HEK293 (cell line): Measurements from ENCODE around the gene FTO.

ENCODE experiments used
- CTCF ChIA-PET: fragments of 350-600 bp; formaldehyde crosslinking; extraction: SDS; loops from one replicate; lab custom pipeline; 2021; ENCODE audit warnings: antibody characterized with exemption; lab: Yijun Ruan, JAX
- POLR2A ChIA-PET: fragments of 300-600 bp; formaldehyde crosslinking; extraction: SDS; loops from one replicate; lab custom pipeline; 2020; ENCODE audit warnings: antibody characterized with exemption, inconsistent platforms; lab: Yijun Ruan, JAX
- H3K27ac ChIP-seq: fragments of 200-500 bp; sonication (Bioruptor generic); 2 replicates; pipeline ENCODE4 v1.5.1; 2014; ENCODE audit warnings: low read depth, low read length, control low read depth, inconsistent platforms; ENCODE audit errors: extremely low read depth
- H3K36me3 ChIP-seq, 2 experiments: fragments of 200-500 bp in 1 of 2; sonication (Bioruptor generic) in 1 of 2; 1 replicate in 1 of 2; 2 replicates in 1 of 2; pipeline ENCODE4 v1.5.1; 2014 to 2017; ENCODE audit warnings: inconsistent platforms in 2 of 2, low read length in 2 of 2; ENCODE audit not compliant: control insufficient read depth in 2 of 2, insufficient read depth in 1 of 2
- H3K4me1 ChIP-seq: fragments of 200-500 bp; sonication (Bioruptor generic); 2 replicates; pipeline ENCODE4 v1.5.1; 2014; ENCODE audit warnings: mild to moderate bottlenecking, low read length, inconsistent platforms; ENCODE audit not compliant: control insufficient read depth, insufficient read depth
- H3K4me3 ChIP-seq: 2 replicates; pipeline ENCODE4 v1.5.1; 2011; ENCODE audit warnings: low read depth, mild to moderate bottlenecking, control low read depth, low read length, moderate library complexity
- H3K9me3 ChIP-seq: fragments of 200-500 bp; sonication (Bioruptor generic); 2 replicates; pipeline ENCODE4 v1.5.1; 2014; ENCODE audit warnings: low read depth, low read length, inconsistent platforms; ENCODE audit not compliant: control insufficient read depth, insufficient read depth
- BCL11A ChIP-seq: fragments of 450-650 bp; formaldehyde crosslinking; IDR thresholded peaks from 2 replicates; pipeline ENCODE4 v1.5.1; 2016; ENCODE audit warnings: low read depth, missing biosample characterization, missing genetic modification characterization
- KLF16 ChIP-seq: fragments of 450-650 bp; formaldehyde crosslinking; IDR thresholded peaks from 2 replicates; pipeline ENCODE4 v1.5.1; 2017; ENCODE audit warnings: missing biosample characterization, missing genetic modification characterization
- KLF7 ChIP-seq: fragments of 450-650 bp; formaldehyde crosslinking; IDR thresholded peaks from 2 replicates; pipeline ENCODE4 v1.5.1; 2016; ENCODE audit warnings: missing biosample characterization, missing genetic modification characterization, borderline replicate concordance
- KLF8 ChIP-seq: fragments of 450-650 bp; formaldehyde crosslinking; IDR thresholded peaks from 2 replicates; pipeline ENCODE4 v1.5.1; 2016; ENCODE audit warnings: missing biosample characterization, missing genetic modification characterization
- RBAK ChIP-seq: fragments of 450-650 bp; formaldehyde crosslinking; IDR thresholded peaks from 2 replicates; pipeline ENCODE4 v1.5.1; 2016; ENCODE audit warnings: missing biosample characterization, missing genetic modification characterization
- YY1 ChIP-seq: fragments of 450-650 bp; formaldehyde crosslinking; IDR thresholded peaks from 2 replicates; pipeline ENCODE4 v1.5.1; 2018; ENCODE audit warnings: missing biosample characterization, missing genetic modification characterization
- ZFP69B ChIP-seq: fragments of 450-650 bp; formaldehyde crosslinking; IDR thresholded peaks from 2 replicates; pipeline ENCODE4 v1.5.1; 2016; ENCODE audit warnings: missing biosample characterization, missing genetic modification characterization
- ZNF146 ChIP-seq: fragments of 450-650 bp; formaldehyde crosslinking; IDR thresholded peaks from 2 replicates; pipeline ENCODE4 v1.5.1; 2016; ENCODE audit warnings: missing biosample characterization, missing genetic modification characterization
- ZNF202 ChIP-seq: fragments of 450-650 bp; formaldehyde crosslinking; IDR thresholded peaks from 2 replicates; pipeline ENCODE4 v1.5.1; 2016; ENCODE audit warnings: missing biosample characterization, missing genetic modification characterization, borderline replicate concordance
- ZNF239 ChIP-seq: fragments of 450-650 bp; formaldehyde crosslinking; IDR thresholded peaks from 2 replicates; pipeline ENCODE4 v1.5.1; 2016; ENCODE audit warnings: missing biosample characterization, missing genetic modification characterization
- ZNF248 ChIP-seq: fragments of 450-650 bp; formaldehyde crosslinking; IDR thresholded peaks from 2 replicates; pipeline ENCODE4 v1.5.1; 2017; ENCODE audit warnings: missing biosample characterization, missing genetic modification characterization
- ZNF416 ChIP-seq: fragments of 450-650 bp; formaldehyde crosslinking; IDR thresholded peaks from 2 replicates; pipeline ENCODE4 v1.5.1; 2016; ENCODE audit warnings: missing biosample characterization, missing genetic modification characterization
- ZNF433 ChIP-seq: fragments of 450-650 bp; formaldehyde crosslinking; IDR thresholded peaks from 2 replicates; pipeline ENCODE4 v1.5.1; 2016; ENCODE audit warnings: missing biosample characterization, missing genetic modification characterization, low read depth
- ZNF521 ChIP-seq: fragments of 450-650 bp; formaldehyde crosslinking; IDR thresholded peaks from 2 replicates; pipeline ENCODE4 v1.5.1; 2017; ENCODE audit warnings: missing biosample characterization, mild to moderate bottlenecking, missing genetic modification characterization
- ZNF530 ChIP-seq: fragments of 450-650 bp; formaldehyde crosslinking; IDR thresholded peaks from 2 replicates; pipeline ENCODE4 v1.5.1; 2016; ENCODE audit warnings: low read depth, missing biosample characterization, missing genetic modification characterization
- ZNF549 ChIP-seq: fragments of 450-650 bp; IDR thresholded peaks from 2 replicates; pipeline ENCODE4 v1.5.1; 2018; ENCODE audit warnings: missing biosample characterization, missing genetic modification characterization, mild to moderate bottlenecking, inconsistent platforms, moderate library complexity
- ZNF585B ChIP-seq: fragments of 450-650 bp; formaldehyde crosslinking; IDR thresholded peaks from 2 replicates; pipeline ENCODE4 v1.5.1; 2016; ENCODE audit warnings: missing biosample characterization, missing genetic modification characterization
- ZNF621 ChIP-seq: fragments of 450-650 bp; formaldehyde crosslinking; IDR thresholded peaks from 2 replicates; pipeline ENCODE4 v1.5.1; 2017; ENCODE audit warnings: missing biosample characterization, missing genetic modification characterization
- ZNF792 ChIP-seq: fragments of 450-650 bp; formaldehyde crosslinking; IDR thresholded peaks from 2 replicates; pipeline ENCODE4 v1.5.1; 2016; ENCODE audit warnings: missing biosample characterization, missing genetic modification characterization
- ZNF843 ChIP-seq: fragments of 450-650 bp; formaldehyde crosslinking; IDR thresholded peaks from 2 replicates; pipeline ENCODE4 v1.5.1; 2016; ENCODE audit warnings: missing biosample characterization, missing genetic modification characterization
- TF ChIP-seq, protein P1 (sequence below): fragments of 450-650 bp; formaldehyde crosslinking; IDR thresholded peaks from 2 replicates; pipeline ENCODE4 v1.5.1; 2017; ENCODE audit warnings: missing biosample characterization, missing genetic modification characterization
- TF ChIP-seq, protein P2 (sequence below): sonication (generic); formaldehyde crosslinking; IDR thresholded peaks from 2 replicates; pipeline ENCODE4 v1.8.1; 2022; ENCODE audit warnings: mild to moderate bottlenecking, moderate library complexity, missing genetic modification reagents
- TF ChIP-seq, protein P3 (sequence below): fragments of 450-650 bp; formaldehyde crosslinking; IDR thresholded peaks from 2 replicates; pipeline ENCODE4 v1.5.1; 2017; ENCODE audit warnings: missing biosample characterization, missing genetic modification characterization
- TF ChIP-seq, protein P4 (sequence below): fragments of 450-650 bp; formaldehyde crosslinking; IDR thresholded peaks from 2 replicates; pipeline ENCODE4 v1.5.0; 2017; ENCODE audit warnings: missing biosample characterization, missing genetic modification characterization, borderline replicate concordance
- TF ChIP-seq, protein P5 (sequence below): fragments of 450-650 bp; formaldehyde crosslinking; IDR thresholded peaks from 2 replicates; pipeline ENCODE4 v1.5.1; 2016; ENCODE audit warnings: missing biosample characterization, missing genetic modification characterization
- TF ChIP-seq, protein P6 (sequence below): fragments of 450-650 bp; formaldehyde crosslinking; IDR thresholded peaks from 2 replicates; pipeline ENCODE4 v1.5.1; 2016; ENCODE audit warnings: missing biosample characterization, missing genetic modification characterization, borderline replicate concordance

Gene FTO

DNA sequence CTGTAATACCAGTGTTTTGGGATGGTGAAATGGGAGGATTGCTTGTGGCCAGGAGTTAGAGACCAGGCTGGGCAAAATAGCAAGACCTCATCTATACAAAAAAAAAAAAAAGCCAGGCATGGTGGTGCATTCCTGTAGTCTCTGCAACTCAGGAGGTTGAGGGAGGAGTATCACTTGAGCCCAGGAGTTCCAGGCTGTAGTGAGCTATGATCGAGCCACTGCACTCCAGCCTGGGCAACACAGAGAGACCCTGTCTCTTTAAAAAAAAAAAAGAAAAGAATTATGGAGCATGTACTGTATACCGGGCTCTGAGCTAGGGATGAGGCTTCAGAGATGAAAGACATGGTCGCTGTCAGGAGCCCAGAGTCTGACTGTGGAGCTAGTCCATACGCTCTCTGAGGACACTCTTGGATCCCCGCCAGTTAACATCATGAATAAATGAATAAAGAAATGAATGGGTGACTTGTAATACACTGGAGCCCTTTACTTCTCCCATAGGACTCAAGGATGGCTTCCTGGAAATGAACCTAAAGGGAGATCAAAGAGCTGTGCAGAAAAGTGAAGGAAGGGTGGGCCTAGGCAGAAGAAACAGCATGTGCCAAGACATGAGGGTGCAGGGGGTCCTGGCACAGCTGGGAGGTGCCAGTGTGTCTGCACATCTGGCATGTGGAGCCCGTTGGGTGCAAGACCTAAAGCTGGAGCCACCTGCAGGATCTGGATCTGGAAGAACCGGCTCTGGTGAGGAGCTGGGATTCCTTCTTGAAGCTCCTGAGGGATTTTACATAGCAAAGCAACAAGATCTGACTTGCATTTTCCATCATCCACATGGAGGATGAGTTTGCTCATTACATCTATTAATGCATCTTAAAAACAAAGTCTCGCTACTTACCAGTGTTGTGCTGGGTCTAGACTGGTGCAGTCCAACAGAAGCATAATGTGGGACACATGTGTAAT is 462.2 kb downstream of the FTO start (continued):
- TF ChIP-seq, protein P1, sequence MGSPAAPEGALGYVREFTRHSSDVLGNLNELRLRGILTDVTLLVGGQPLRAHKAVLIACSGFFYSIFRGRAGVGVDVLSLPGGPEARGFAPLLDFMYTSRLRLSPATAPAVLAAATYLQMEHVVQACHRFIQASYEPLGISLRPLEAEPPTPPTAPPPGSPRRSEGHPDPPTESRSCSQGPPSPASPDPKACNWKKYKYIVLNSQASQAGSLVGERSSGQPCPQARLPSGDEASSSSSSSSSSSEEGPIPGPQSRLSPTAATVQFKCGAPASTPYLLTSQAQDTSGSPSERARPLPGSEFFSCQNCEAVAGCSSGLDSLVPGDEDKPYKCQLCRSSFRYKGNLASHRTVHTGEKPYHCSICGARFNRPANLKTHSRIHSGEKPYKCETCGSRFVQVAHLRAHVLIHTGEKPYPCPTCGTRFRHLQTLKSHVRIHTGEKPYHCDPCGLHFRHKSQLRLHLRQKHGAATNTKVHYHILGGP: no peak
- no peak for TF ChIP-seq ZNF416
- no peak for TF ChIP-seq ZNF530 (tag by site-specific recombination)
- no peak for TF ChIP-seq ZNF843
- TF ChIP-seq ZNF202 (tag by site-specific recombination): no peak
- TF ChIP-seq ZNF549: no peak
- TF ChIP-seq, protein P2, sequence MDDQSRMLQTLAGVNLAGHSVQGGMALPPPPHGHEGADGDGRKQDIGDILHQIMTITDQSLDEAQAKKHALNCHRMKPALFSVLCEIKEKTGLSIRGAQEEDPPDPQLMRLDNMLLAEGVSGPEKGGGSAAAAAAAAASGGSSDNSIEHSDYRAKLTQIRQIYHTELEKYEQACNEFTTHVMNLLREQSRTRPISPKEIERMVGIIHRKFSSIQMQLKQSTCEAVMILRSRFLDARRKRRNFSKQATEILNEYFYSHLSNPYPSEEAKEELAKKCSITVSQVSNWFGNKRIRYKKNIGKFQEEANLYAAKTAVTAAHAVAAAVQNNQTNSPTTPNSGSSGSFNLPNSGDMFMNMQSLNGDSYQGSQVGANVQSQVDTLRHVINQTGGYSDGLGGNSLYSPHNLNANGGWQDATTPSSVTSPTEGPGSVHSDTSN (CRISPR knock-in tag): no peak
- TF ChIP-seq, protein P3, sequence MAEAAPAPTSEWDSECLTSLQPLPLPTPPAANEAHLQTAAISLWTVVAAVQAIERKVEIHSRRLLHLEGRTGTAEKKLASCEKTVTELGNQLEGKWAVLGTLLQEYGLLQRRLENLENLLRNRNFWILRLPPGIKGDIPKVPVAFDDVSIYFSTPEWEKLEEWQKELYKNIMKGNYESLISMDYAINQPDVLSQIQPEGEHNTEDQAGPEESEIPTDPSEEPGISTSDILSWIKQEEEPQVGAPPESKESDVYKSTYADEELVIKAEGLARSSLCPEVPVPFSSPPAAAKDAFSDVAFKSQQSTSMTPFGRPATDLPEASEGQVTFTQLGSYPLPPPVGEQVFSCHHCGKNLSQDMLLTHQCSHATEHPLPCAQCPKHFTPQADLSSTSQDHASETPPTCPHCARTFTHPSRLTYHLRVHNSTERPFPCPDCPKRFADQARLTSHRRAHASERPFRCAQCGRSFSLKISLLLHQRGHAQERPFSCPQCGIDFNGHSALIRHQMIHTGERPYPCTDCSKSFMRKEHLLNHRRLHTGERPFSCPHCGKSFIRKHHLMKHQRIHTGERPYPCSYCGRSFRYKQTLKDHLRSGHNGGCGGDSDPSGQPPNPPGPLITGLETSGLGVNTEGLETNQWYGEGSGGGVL: no peak

DNA sequence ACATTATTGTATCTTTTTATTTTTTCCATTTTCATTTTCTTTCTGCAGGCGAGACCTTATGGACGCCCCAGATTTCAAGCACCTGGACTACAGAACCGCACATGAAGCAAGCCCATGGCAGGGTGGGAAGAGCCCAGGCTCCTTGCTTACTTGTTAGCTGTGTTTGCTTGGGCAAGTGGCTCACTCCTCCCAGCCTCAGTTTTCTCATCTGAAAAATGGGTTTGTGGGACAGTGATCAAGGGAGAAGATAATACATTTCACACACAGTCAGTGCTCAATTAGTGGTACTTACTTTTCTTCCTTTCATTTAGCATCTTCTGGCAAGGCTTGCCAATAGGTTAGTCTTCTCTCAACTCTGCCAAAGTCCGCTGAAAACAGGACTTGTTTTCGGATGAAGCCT is 465.2 kb downstream of the FTO start:
- ChIA-PET POLR2A (no interaction called here), CTCF (no interaction called here)
- no peak overlapping the region for H3K27ac ChIP-seq
- TF ChIP-seq RBAK (tag by site-specific recombination) (no peak), ZNF792 (tag by site-specific recombination) (no peak), ZNF239 (tag by site-specific recombination) (no peak), ZNF248 (tag by site-specific recombination) (no peak), ZNF433 (tag by site-specific recombination) (no peak), ZNF521 (tag by site-specific recombination) (no peak), ZFP69B (no peak), BCL11A (tag by site-specific recombination) (no peak), YY1 (tag by site-specific recombination) (no peak), KLF8 (tag by site-specific recombination) (no peak), ZNF146 (no peak), KLF16 (no peak), ZNF585B (tag by site-specific recombination) (no peak), ZNF621 (no peak), KLF7 (tag by site-specific recombination) (no peak)
- TF ChIP-seq, protein P4, sequence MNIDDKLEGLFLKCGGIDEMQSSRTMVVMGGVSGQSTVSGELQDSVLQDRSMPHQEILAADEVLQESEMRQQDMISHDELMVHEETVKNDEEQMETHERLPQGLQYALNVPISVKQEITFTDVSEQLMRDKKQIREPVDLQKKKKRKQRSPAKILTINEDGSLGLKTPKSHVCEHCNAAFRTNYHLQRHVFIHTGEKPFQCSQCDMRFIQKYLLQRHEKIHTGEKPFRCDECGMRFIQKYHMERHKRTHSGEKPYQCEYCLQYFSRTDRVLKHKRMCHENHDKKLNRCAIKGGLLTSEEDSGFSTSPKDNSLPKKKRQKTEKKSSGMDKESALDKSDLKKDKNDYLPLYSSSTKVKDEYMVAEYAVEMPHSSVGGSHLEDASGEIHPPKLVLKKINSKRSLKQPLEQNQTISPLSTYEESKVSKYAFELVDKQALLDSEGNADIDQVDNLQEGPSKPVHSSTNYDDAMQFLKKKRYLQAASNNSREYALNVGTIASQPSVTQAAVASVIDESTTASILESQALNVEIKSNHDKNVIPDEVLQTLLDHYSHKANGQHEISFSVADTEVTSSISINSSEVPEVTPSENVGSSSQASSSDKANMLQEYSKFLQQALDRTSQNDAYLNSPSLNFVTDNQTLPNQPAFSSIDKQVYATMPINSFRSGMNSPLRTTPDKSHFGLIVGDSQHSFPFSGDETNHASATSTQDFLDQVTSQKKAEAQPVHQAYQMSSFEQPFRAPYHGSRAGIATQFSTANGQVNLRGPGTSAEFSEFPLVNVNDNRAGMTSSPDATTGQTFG (tag by site-specific recombination): no peak
- TF ChIP-seq, protein P5, sequence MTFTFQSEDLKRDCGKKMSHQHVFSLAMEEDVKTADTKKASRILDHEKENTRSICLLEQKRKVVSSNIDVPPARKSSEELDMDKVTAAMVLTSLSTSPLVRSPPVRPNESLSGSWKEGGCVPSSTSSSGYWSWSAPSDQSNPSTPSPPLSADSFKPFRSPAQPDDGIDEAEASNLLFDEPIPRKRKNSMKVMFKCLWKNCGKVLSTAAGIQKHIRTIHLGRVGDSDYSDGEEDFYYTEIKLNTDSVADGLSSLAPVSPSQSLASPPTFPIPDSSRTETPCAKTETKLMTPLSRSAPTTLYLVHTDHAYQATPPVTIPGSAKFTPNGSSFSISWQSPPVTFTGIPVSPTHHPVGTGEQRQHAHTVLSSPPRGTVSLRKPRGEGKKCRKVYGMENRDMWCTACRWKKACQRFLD (tag by site-specific recombination): no peak
- TF ChIP-seq, protein P6, sequence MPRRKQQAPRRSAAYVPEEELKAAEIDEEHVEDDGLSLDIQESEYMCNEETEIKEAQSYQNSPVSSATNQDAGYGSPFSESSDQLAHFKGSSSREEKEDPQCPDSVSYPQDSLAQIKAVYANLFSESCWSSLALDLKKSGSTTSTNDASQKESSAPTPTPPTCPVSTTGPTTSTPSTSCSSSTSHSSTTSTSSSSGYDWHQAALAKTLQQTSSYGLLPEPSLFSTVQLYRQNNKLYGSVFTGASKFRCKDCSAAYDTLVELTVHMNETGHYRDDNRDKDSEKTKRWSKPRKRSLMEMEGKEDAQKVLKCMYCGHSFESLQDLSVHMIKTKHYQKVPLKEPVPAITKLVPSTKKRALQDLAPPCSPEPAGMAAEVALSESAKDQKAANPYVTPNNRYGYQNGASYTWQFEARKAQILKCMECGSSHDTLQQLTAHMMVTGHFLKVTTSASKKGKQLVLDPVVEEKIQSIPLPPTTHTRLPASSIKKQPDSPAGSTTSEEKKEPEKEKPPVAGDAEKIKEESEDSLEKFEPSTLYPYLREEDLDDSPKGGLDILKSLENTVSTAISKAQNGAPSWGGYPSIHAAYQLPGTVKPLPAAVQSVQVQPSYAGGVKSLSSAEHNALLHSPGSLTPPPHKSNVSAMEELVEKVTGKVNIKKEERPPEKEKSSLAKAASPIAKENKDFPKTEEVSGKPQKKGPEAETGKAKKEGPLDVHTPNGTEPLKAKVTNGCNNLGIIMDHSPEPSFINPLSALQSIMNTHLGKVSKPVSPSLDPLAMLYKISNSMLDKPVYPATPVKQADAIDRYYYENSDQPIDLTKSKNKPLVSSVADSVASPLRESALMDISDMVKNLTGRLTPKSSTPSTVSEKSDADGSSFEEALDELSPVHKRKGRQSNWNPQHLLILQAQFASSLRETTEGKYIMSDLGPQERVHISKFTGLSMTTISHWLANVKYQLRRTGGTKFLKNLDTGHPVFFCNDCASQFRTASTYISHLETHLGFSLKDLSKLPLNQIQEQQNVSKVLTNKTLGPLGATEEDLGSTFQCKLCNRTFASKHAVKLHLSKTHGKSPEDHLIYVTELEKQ (tag by site-specific recombination): no peak
- H3K4me1 ChIP-seq: no peaks in the 10 kb centered on the region
- H3K36me3 ChIP-seq: no peaks in the 10 kb centered on the region
- no peak overlapping the region for H3K4me3 ChIP-seq
- no peaks in the 10 kb centered on the region for H3K9me3 ChIP-seq
